HG03565 (cell line): ENCODE measurements around the gene ZNF385D.

Experiments
- ATAC-seq: cut with Tn5 transposase; IDR thresholded peaks from one replicate; pipeline ENCODE4 v1.9.1; 2021; ENCODE audit warnings: mild to moderate bottlenecking, moderate library complexity; ENCODE audit not compliant: unreplicated experiment

Gene ZNF385D

GRCh38 chr3:21462141-21462540 is 288.9 kb downstream of the ZNF385D start:
- ATAC-seq = no peak

GRCh38 chr3:21457084-21457483 is 293.9 kb downstream of the ZNF385D start:
- ATAC-seq = no peak

- ATAC-seq = no peak
Observed at GRCh38 chr3:21449738-21450137, 301.3 kb downstream of the ZNF385D start.

- no peak for ATAC-seq
Observed at GRCh38 chr3:21447476-21448151, 303.4 kb downstream of the ZNF385D start.

- no peak for ATAC-seq
Observed at GRCh38 chr3:21446945-21447475, 304.0 kb downstream of the ZNF385D start.

GRCh38 chr3:21446027-21446426 is 305.0 kb downstream of the ZNF385D start:
- no peak for ATAC-seq

GRCh38 chr3:21441821-21442220 is 309.2 kb downstream of the ZNF385D start:
- no peak for ATAC-seq

GRCh38 chr3:21436835-21437234 is 314.2 kb downstream of the ZNF385D start:
- ATAC-seq = no peak

- ATAC-seq = no peak
Observed at GRCh38 chr3:21435871-21436270, 315.1 kb downstream of the ZNF385D start.

GRCh38 chr3:21434310-21434709 is 316.7 kb downstream of the ZNF385D start:
- ATAC-seq = no peak

GRCh38 chr3:21433751-21434150 is 317.3 kb downstream of the ZNF385D start:
- no peak for ATAC-seq

- ATAC-seq = no peak
Observed at GRCh38 chr3:21426920-21427319, 324.1 kb downstream of the ZNF385D start.

GRCh38 chr3:21425715-21426114 is 325.3 kb downstream of the ZNF385D start:
- ATAC-seq = no peak

- ATAC-seq = no peak
Observed at GRCh38 chr3:21421096-21421495, 329.9 kb downstream of the ZNF385D start.

GRCh38 chr3:21417991-21418390 is 333.0 kb downstream of the ZNF385D start:
- ATAC-seq = no peak

- no peak for ATAC-seq
Observed at GRCh38 chr3:21414506-21414905, 336.5 kb downstream of the ZNF385D start.

GRCh38 chr3:21411058-21411457 is 340.0 kb downstream of the ZNF385D start:
- ATAC-seq = no peak

GRCh38 chr3:21409401-21409800 is 341.6 kb downstream of the ZNF385D start:
- ATAC-seq = no peak

- ATAC-seq = no peak
Observed at GRCh38 chr3:21407743-21408142, 343.3 kb downstream of the ZNF385D start.

GRCh38 chr3:21405671-21406667 is 345.0 kb downstream of the ZNF385D start:
- no peak for ATAC-seq

- no peak for ATAC-seq
Observed at GRCh38 chr3:21398461-21398860, 352.5 kb downstream of the ZNF385D start.
